Measurements from ENCODE around the gene ADCY4. TPM values are rescaled to one million over a fixed set of nuclear protein-coding genes. Genes with fewer than 3 reads are reported as not detected.

Gene ADCY4
- total RNA-seq, 1 experiment from 2014 or later, result 0.04 TPM

- H3K9me3 ChIP-seq (ENCODE audit: low read length), result no peaks in the 10 kb centered on the region
- H3K4me2 ChIP-seq (ENCODE audit: low read length), result no peak overlapping the region
- no peak overlapping the region for H3K4me3 ChIP-seq (ENCODE audit: low read length)
- no peak for ATAC-seq
- H2AFZ ChIP-seq (ENCODE audit: low read length), result no peak overlapping the region
- peaks cover 12% of the 10 kb centered on the region for H3K4me1 ChIP-seq (ENCODE audit: insufficient read depth, low read length)
- intact Hi-C loops (cut with micrococcal nuclease), result no loop called here
- no peaks in the 10 kb centered on the region for H3K79me2 ChIP-seq (ENCODE audit: low read length)
- ChIA-PET CTCF (no interaction called here), POLR2A (ENCODE audit: unreplicated experiment) (interaction anchor here (0.7 kb wide), 1 partner anchor 168 kb away, joined by 5 read pairs; no protein-coding TSS in a partner anchor)
- H3K27me3 ChIP-seq (ENCODE audit: low read length), result no peaks in the 10 kb centered on the region
- no peaks in the 10 kb centered on the region for H3K9me2 ChIP-seq (replicated peaks; ENCODE audit: low read length)
- H3F3A ChIP-seq (ENCODE audit: low read length, unreplicated experiment), result no peaks in the 10 kb centered on the region
- H3K36me3 ChIP-seq (ENCODE audit: low read depth, low read length), result peaks cover 7% of the 10 kb centered on the region; the same call in 1 of the 2 replicates
- H4K20me1 ChIP-seq (ENCODE audit: low read length), result no peaks in the 10 kb centered on the region
- no peak overlapping the region for H3K9ac ChIP-seq (ENCODE audit: low read length)
- no TSS peak for BruUV-seq (replicated peaks)
- TF ChIP-seq, protein P1, sequence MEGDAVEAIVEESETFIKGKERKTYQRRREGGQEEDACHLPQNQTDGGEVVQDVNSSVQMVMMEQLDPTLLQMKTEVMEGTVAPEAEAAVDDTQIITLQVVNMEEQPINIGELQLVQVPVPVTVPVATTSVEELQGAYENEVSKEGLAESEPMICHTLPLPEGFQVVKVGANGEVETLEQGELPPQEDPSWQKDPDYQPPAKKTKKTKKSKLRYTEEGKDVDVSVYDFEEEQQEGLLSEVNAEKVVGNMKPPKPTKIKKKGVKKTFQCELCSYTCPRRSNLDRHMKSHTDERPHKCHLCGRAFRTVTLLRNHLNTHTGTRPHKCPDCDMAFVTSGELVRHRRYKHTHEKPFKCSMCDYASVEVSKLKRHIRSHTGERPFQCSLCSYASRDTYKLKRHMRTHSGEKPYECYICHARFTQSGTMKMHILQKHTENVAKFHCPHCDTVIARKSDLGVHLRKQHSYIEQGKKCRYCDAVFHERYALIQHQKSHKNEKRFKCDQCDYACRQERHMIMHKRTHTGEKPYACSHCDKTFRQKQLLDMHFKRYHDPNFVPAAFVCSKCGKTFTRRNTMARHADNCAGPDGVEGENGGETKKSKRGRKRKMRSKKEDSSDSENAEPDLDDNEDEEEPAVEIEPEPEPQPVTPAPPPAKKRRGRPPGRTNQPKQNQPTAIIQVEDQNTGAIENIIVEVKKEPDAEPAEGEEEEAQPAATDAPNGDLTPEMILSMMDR (conservative IDR thresholded peaks at IDR 0.05; ENCODE audit: low read depth, low read length), result no peak
- TF ChIP-seq EZH2 (IDR thresholded peaks at IDR 0.05; ENCODE audit: low read length, unreplicated experiment), result no peak
- no peak overlapping the region for H3K27ac ChIP-seq (ENCODE audit: low read length)
- DNase-seq, result no peak
Measured at GRCh38 chr14:24314377-24315193, 20.3 kb downstream of the ADCY4 start.

GRCh38 chr14:24313913-24314312, 21.0 kb downstream of the ADCY4 start:
- DNase-seq (no peak), ATAC-seq (no peak)
- Histone ChIP-seq H3K9me3 (ENCODE audit: low read length) (no peaks in the 10 kb centered on the region), H3K79me2 (ENCODE audit: low read length) (no peaks in the 10 kb centered on the region), H3K9me2 (replicated peaks; ENCODE audit: low read length) (no peaks in the 10 kb centered on the region), H3K27ac (ENCODE audit: low read length) (no peak overlapping the region), H4K20me1 (ENCODE audit: low read length) (no peaks in the 10 kb centered on the region), H3K4me3 (ENCODE audit: low read length) (no peak overlapping the region), H3K9ac (ENCODE audit: low read length) (no peak overlapping the region), H3K27me3 (ENCODE audit: low read length) (no peaks in the 10 kb centered on the region), H3K4me2 (ENCODE audit: low read length) (no peak overlapping the region), H3F3A (ENCODE audit: low read length, unreplicated experiment) (no peaks in the 10 kb centered on the region), H3K4me1 (ENCODE audit: insufficient read depth, low read length) (peaks cover 12% of the 10 kb centered on the region), H2AFZ (ENCODE audit: low read length) (no peak overlapping the region), H3K36me3 (ENCODE audit: low read depth, low read length) (peaks cover 8% of the 10 kb centered on the region; the same call in 1 of the 2 replicates)
- ChIA-PET POLR2A (ENCODE audit: unreplicated experiment) (interaction anchor here (0.7 kb wide), 1 partner anchor 167 kb away, joined by 5 read pairs; no protein-coding TSS in a partner anchor), CTCF (no interaction called here)
- intact Hi-C loops (cut with micrococcal nuclease), result no loop called here
- TF ChIP-seq, protein P1 (conservative IDR thresholded peaks at IDR 0.05; ENCODE audit: low read depth, low read length), result no peak
- no peak for TF ChIP-seq EZH2phosphoT487 (IDR thresholded peaks at IDR 0.05; ENCODE audit: borderline replicate concordance, low read length)
- TF ChIP-seq EZH2 (IDR thresholded peaks at IDR 0.05; ENCODE audit: low read length, unreplicated experiment), result no peak
- BruUV-seq (replicated peaks), result no TSS peak
